HUDEP-2 (cell line): ENCODE results near the gene SLC35F3.

Source experiments
- DNase-seq, 76 experiments: peaks; one replicate each; lab custom pipeline; 2025; ENCODE audit not compliant: unreplicated experiment in 76 of 76; lab: John Stamatoyannopoulos, UW

SLC35F3 gene

DNA sequence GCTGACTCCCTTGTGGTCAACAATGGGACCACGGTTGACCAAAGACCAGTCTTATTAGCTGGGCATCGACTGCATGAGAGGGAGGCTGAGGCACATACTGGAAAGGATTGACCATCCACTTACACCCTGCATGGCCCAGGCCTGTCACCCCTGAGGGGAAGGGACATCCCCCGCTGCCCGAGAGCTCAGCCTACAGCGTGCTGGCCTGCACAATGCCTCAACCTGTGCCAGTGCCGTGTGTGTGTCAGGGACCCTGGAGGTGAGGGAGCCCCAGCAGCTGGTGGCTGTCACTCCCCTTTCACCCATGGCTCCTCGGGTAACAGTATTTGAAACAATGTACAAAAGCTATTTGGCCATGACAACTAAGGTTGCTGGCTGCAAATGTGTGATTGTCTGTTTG is 67.3 kb downstream of the SLC35F3 start:
- DNase-seq, result no peak

- no peak for DNase-seq
Measured at GRCh38 chr1:233972563-233972950, 68.1 kb downstream of the SLC35F3 start.

DNA sequence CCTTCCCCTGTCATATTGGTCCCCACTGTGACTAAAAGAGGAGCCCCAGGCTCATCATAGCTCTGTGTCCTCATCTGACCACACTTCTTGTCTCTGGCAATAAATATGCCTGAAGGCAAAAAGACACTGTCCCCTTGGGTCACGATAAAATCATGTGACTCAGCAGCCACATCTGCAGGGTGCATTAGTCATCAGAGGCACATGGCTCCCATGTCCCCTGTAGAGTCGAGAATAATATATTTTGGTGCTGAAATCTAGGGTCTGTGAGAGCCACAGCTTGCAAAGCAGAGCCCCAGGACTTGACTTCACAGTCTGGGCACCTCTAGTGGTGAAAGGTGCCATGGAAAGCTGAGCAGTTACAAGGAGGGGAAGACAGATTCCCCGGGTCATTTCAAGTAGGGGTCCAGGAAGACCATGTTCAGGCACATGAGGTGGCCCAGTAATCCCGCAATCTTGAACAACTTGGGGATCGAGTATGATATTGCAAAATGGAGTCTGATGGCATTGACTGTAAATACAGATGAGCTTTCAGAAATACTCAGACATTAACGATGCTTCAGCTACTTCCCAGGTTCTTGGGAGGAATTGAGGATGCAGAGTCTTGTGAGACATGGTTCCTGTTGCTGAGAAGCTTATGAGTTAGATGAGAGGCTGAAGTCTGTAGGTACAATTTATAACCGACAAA is 68.6 kb downstream of the SLC35F3 start:
- DNase-seq, result peak in 54 of 76 experiments; percentile 5 to 83 (median 36)

GRCh38 chr1:233975486-233975885 is 71.0 kb downstream of the SLC35F3 start:
- DNase-seq, result no peak

- no peak for DNase-seq
Measured at GRCh38 chr1:233981042-233981675, 76.7 kb downstream of the SLC35F3 start.

- no peak for DNase-seq
Measured at GRCh38 chr1:233982827-233983518, 78.5 kb downstream of the SLC35F3 start.

GRCh38 chr1:233983811-233984210 is 79.3 kb downstream of the SLC35F3 start:
- DNase-seq, result no peak

GRCh38 chr1:233988963-233989696 is 84.7 kb downstream of the SLC35F3 start:
- no peak for DNase-seq

DNA sequence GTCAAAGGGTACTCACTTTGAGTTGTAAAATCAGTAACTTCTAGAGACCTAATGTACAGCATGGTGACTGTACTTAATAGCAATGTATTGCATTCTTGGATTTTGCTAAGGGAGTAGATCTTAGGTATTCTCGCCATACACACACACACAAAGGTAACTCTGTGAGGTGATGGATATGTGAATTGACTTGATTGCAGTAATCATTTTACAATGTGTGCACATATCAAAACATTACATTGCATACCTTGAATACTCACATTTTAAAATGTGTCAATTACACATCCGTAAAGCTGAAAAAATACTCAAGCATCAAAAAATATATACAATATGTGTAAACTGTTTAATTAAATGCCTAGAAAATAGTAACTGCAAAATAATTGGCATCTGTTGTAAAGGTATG is 86.0 kb downstream of the SLC35F3 start:
- DNase-seq, result no peak

DNA sequence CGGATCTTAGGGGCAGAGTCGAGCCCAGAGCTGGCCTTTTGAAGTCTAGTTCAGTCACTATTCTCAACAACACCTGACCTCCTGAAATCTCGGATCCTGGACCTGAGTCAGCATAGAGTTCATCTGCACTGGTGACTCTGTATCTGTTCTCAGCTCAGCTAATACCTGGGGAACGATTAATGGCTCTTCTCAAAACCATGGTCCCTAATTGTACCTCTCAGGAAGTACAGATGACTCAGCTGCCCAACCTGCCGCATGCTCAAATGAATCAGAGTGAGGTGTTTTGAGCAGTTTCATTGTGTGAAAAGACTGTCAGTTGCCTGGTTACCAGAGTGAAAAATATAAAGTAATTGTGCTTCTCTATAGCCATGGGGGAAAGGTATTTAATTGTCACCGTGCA is 89.2 kb downstream of the SLC35F3 start:
- DNase-seq, result no peak

DNA sequence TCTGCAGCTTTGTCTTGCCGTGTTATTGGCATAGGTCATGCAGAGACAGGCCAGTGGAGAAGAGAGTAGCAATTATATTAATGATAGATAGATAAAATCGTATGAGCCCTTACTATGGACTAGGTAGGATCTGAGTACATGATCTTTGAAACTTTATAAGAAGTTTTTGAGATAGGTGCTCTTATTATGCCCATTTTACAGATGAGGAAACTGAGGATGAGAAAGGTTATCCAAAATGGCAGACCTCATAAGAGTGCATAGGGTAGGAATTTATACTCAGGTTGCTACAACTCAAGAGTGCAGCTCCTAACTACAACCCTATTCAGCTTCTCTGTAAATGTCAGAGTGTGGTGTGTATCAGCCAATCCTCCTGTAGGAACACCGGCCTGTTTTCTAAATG is 89.6 kb downstream of the SLC35F3 start:
- no peak for DNase-seq

GRCh38 chr1:233998456-233998855 is 94.0 kb downstream of the SLC35F3 start:
- no peak for DNase-seq

- no peak for DNase-seq
Measured at GRCh38 chr1:233998891-233999290, 94.4 kb downstream of the SLC35F3 start.

DNA sequence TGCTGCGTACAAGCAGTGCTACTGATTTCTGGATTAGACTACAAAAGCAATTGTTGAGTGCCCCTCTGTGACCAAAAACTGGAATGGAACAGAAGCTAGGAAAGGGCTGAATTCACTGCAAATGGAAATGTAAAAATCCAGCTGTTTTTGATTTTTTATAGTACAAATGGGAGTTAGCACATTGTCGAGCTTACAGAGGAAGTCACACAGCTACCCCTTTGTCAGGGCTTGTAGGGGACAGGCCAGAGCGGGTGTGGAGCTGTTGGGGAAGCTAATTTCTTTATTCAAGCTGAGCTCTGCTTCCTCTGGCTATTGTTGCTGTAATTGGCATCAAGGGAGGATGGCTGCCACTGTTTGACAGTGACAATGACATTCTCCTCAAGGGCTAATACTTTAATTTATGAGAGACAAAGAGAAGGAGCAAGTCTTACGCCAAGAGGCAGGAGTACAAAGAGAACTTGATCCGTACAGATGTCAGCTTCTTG is 96.1 kb downstream of the SLC35F3 start:
- no peak for DNase-seq

DNA sequence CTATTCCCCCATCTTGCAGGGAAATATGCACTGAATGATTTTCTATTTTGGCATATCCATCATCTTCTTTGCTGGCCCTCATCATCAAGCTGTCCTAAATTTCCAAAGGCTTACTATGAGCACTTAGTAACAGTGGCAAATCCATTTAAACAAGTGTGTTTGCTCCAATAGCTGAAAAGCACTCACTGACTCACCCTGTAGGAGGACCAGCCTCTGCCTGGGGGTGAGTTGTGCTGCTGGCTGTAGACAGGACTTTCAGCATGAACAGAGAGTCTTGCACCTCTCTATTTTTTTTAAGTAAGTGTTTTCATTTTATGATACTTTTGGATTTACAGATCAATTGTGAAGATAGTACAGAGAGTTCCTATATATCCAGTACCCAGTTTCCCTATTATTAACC is 97.3 kb downstream of the SLC35F3 start:
- no peak for DNase-seq

- no peak for DNase-seq
Measured at GRCh38 chr1:234004591-234004990, 100.1 kb downstream of the SLC35F3 start.

DNA sequence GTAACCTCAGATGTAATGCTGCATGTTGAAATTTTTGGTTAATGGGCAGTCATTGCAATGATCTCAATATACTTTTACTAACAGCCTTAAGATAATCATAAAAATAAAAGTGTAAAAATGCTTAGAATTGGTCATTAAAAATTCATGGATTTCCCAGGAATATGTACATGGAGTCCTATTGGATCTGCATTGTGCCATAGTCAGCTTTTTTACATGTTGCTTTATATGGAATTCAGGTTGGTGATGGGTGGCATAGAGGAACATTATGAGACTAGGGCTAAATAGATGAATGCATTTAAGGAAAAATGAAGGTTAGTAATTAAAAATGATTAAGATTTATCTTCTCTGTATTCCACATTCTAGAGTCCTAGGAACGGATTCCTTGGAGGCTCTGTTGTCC is 103.2 kb downstream of the SLC35F3 start:
- DNase-seq, result no peak

DNA sequence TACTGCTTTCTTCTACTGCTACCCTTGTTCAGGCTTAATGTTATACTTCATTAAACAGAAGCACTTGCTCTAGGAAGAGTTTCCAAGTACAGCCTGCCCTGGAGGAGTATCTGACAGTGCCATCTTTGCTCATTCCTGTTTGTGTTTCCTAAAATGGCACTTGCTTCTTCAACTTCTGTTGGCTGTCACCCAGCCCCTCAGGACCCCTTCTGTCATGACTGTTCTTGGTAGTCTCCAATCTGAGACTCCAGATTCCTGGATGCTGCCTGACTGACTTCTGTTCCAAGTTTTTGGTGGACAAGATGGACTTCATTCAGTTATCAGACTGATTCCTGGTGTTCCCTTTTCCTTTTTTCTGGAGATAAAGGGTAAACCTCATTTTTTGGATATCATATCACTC is 104.1 kb downstream of the SLC35F3 start:
- DNase-seq, result no peak

DNA sequence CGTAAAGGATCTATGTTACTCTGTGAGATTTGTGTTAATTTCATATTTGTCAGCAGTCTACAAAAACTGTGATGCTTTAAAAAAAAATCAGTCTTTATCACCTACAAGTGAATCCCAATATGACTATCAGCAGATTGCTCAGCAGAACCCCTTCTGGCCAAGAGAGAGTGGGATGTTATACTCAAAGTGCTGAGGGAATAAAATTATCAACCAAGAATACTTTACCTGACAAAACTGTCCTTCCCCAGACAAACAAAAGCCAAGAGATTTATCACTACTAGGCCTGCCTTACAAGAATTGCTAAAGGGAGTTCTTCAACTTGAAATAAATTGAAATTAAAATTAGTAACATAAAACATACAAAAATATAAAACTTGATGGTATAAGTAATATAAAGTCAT is 105.2 kb downstream of the SLC35F3 start:
- no peak for DNase-seq

- no peak for DNase-seq
Measured at GRCh38 chr1:234014208-234014607, 109.7 kb downstream of the SLC35F3 start.

- no peak for DNase-seq
Measured at GRCh38 chr1:234018816-234019215, 114.3 kb downstream of the SLC35F3 start.
